Measurements from ENCODE around the gene TTC34. TPM values are rescaled to one million over a fixed set of nuclear protein-coding genes. Genes with fewer than 3 reads are reported as not detected.

The TTC34 gene
- total and polyA plus RNA-seq, 9 donors, result 0.12 to 3.2 (median 2.2) TPM

- 29 to 35% (median 34%) methylated on average over 27 of the region's 27 CpGs for WGBS, 3 donors
- peak in 3 of 5 donors; percentile 7 to 33 (median 32) for DNase-seq
- H3K9me3 ChIP-seq, result peaks cover 0 to 7% of the 10 kb centered on the region in 2 donors
- H3K4me3 ChIP-seq, result no peak overlapping the region
- intact Hi-C loops (cut with DNase I), result no loop called here
- no peaks in the 10 kb centered on the region for H3K4me1 ChIP-seq (ENCODE audit: insufficient read depth)
- no peak overlapping the region for H3K27ac ChIP-seq
- no peaks in the 10 kb centered on the region for H3K36me3 ChIP-seq
- no peaks in the 10 kb centered on the region for H3K27me3 ChIP-seq
- TF ChIP-seq POLR2A (IDR thresholded peaks at IDR 0.05), result no peak
- no peak for TF ChIP-seq CTCF (IDR thresholded peaks at IDR 0.05)
- TF ChIP-seq EP300 (IDR thresholded peaks at IDR 0.05), result no peak
Measured at GRCh38 chr1:2786329-2787162, 14.9 kb downstream of the TTC34 start.

GRCh38 chr1:2785631-2786328 is 15.7 kb downstream of the TTC34 start:
- H3K4me1 ChIP-seq (ENCODE audit: insufficient read depth), result no peaks in the 10 kb centered on the region
- TF ChIP-seq POLR2A (IDR thresholded peaks at IDR 0.05) (no peak), EP300 (IDR thresholded peaks at IDR 0.05) (no peak), CTCF (IDR thresholded peaks at IDR 0.05) (no peak)
- intact Hi-C loops (cut with DNase I), result no loop called here
- H3K4me3 ChIP-seq, result no peak overlapping the region
- H3K9me3 ChIP-seq, result no peaks in the 10 kb centered on the region
- DNase-seq, result peak in 1 of 5 donors; percentile 8
- H3K27me3 ChIP-seq, result no peaks in the 10 kb centered on the region
- no peak overlapping the region for H3K27ac ChIP-seq
- H3K36me3 ChIP-seq, result no peaks in the 10 kb centered on the region
- WGBS, 3 donors, result 85 to 88% (median 87%) methylated on average over 17 to 23 of the region's 23 CpGs

GRCh38 chr1:2784854-2785630 is 16.5 kb downstream of the TTC34 start:
- H3K9me3 ChIP-seq, result no peaks in the 10 kb centered on the region
- H3K36me3 ChIP-seq, result no peaks in the 10 kb centered on the region
- intact Hi-C loops (cut with DNase I), result no loop called here
- WGBS, 3 donors, result 71 to 72% (median 71%) methylated on average over 18 to 19 of the region's 19 CpGs
- H3K27ac ChIP-seq, result no peak overlapping the region
- no peaks in the 10 kb centered on the region for H3K4me1 ChIP-seq (ENCODE audit: insufficient read depth)
- DNase-seq, result no peak
- TF ChIP-seq CTCF (IDR thresholded peaks at IDR 0.05) (no peak), POLR2A (IDR thresholded peaks at IDR 0.05) (no peak), EP300 (IDR thresholded peaks at IDR 0.05) (no peak)
- H3K27me3 ChIP-seq, result no peaks in the 10 kb centered on the region
- H3K4me3 ChIP-seq, result no peak overlapping the region

All from ovary (tissue), 9 donors.